ENCODE data around the gene ZFP92.

ZFP92 gene

DNA sequence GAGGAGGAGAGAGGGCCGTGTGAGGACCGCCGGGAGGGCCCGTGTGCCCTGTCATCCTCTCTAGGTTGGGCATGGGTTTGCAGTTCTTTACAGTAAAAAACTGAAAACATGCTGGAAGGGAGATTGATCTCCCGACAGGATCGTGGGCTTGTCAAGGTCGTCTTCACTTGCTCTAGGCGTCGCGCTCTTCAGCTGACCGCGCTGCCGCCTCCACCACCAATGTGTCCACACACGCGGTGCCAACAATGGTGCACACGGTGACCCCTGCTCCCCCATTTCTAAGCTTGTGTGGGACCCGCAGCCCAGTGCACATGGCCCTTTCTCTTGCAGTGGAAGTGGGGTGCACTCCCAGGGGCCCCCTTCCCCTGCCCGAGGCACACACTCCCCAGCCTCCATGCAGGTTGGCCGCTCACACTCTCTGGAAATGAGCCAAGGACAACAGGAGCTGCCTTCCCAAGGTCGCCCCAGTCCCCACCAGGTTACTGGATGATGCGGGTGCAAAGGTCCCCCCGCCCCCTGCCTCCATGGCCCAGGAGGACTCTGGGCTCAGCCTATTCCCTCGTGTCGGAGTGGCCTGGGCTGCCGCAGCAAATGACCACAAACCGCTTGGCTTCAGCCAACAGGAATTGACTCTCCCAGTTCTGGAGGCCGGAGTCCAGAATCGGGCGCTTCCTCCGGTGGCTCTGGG lies 1.7 kb upstream of the ZFP92 start:
- no peak for DNase-seq

DNA sequence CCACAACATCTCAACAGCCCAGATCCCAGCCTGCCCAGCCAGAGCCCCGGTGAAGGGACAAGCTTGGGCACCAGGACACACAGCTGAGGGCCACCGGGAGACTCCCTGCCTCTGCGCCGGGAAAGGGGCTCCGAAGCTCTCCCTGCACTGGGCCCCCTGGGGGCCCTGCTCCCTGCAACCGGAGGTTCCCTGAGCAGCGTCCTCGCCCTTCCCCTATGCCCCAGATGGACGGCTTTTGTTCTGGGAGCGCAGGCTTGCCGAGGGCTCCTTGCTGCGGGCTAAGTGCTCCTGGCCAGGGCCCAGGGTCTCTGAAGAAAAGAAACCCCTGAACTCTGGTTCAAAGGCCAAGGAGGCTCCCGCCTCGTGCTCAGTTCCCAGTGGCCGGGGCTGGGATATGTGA lies 899 bp upstream of the ZFP92 start:
- DNase-seq = no peak

DNA sequence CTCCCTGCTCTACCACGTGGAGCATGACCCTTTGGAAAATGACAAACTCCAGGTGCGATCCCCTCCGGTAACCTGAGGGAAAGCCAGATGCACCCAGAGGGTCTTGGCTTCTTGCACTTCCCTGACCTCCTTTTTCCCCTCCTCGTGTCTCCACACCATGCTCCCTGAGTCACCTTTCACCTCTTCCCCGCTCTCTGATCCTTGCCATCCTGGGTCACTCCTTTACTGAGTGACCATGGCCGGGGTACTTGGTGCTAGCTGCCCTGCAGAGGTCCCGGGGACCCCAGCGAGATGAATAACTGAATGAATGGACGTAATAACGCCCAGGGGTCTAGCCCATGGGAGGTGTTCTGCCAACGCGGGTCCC lies 401 bp upstream of the ZFP92 start:
- no peak for DNase-seq

GRCh38 chrX:153411988-153412574 lies 809 bp downstream of the ZFP92 start:
- no peak for DNase-seq

- no peak for DNase-seq
Measured at GRCh38 chrX:153412746-153413720, 1.8 kb downstream of the ZFP92 start.

DNA sequence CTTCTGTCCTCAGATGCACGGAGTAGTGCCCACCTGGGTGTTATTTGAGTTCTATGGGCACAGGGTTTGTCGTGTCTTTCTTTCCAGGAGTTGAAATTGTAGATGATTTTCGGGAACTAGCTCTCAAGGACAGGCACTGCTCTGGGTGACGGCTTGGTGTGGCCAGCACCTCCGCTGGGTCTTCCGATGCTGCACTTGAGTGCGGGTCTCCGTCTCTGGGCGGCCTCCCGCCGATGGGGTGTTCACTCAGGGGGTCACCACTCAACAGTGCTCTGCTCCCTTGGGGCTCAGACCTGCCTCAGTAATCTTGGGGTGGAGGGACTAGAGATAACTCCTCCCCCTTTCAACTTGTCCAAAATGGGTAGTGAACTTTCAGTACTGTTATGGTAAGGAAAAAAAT lies 2.5 kb downstream of the ZFP92 start:
- no peak for DNase-seq

- no peak for DNase-seq
Measured at GRCh38 chrX:153414856-153415510, 3.7 kb downstream of the ZFP92 start.

DNA sequence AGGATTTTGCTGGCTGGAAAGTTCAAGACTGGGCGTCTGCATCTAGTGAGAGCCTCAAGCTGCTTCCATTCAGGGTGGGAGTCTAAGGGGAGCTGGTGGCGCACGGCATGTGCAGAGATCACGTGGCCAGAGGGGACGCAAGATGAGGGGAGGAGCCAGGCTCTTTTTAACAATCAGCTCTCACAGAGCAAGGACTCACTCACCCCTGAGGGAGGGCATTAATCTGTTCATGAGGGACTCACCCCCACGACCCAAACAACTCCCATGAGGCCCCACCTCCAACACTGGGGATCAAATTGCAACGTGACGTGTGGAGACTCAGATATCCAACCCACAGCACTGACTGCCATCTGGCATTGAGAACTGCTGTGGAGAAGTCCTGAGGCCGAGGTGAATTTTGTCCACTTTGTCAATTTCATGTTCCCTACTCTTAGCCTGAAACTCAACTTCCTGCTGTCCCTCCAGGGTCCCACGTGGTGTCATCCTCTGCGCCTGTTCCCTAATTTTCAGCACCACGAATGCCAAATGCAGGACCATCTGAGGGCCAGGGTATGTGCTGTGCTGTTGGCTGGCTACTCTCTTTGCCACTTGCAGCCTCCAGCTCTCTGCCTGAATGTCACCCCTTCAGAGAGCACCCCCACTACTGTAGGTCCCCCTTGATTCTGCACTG lies 5.6 kb downstream of the ZFP92 start:
- no peak for DNase-seq

DNA sequence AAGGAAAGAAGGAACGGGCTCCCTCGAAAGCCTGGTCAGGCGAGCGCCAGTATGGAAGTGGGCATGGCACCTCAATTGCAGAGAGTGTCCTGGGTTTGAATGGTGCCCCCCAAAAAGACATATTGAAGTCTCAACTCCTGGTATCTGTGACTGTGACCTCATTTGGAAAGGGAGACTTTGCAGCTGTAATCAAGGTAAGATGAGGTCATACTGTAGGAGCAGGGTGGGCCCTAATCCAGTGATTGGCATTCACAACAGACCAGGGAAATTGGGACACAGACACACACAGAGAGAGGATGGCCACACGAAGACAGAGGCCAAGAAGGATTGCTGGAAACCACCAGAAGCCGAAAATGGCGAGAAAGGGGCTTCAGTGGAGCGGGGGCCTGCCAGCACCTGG lies 6.4 kb downstream of the ZFP92 start:
- no peak for DNase-seq

GRCh38 chrX:153420851-153421599 lies 9.8 kb downstream of the ZFP92 start:
- DNase-seq = no peak

- no peak for DNase-seq
Measured at GRCh38 chrX:153421856-153422255, 10.6 kb downstream of the ZFP92 start.

GRCh38 chrX:153423652-153424051 lies 12.4 kb downstream of the ZFP92 start:
- no peak for DNase-seq

- no peak for DNase-seq
Measured at GRCh38 chrX:153426204-153426603, 14.9 kb downstream of the ZFP92 start.

DNA sequence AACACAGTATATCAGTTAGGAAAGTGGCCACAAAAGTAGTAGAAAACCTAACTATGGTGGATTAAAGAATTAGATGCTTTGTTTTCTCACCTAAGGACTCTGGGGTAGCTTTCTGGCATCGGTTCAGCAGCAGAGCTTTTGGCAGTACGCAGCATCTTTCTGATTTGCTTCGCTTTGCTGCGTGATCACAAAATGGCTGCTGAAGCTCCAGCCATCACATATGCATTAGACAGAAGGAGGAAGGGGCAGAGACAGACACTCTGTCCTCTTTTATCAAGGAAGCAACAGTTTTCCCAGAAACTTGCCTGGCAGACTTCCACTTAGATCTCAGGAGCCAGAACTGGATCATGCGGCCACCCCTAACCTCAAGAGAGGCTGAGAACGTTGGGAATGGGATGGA lies 19.5 kb downstream of the ZFP92 start:
- DNase-seq = no peak

DNA sequence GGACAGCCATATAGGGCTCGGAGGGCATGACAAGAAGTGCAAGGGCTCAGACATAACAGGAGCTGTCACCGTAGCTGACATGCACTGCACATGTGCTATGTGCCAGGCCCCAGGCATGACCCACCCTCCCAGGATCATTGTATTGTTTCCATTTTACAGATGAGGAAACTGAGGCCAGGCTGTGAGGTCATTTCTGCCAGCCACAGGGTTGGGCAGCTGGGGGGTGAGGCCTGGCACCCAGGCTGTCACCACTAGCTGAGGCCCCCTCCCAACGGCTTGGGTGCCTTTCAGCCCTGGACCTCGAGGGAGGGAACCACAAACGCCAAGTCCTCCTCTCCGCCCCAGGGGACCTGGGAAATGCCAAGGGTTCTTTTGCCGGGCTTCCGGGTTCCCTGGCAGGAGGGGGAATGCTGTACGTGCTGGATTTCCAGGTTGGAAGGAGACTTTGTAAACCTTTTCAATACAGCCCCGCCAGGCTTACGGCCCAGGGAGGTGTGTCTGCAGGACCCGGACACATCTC lies 21.9 kb downstream of the ZFP92 start:
- DNase-seq = no peak

DNA sequence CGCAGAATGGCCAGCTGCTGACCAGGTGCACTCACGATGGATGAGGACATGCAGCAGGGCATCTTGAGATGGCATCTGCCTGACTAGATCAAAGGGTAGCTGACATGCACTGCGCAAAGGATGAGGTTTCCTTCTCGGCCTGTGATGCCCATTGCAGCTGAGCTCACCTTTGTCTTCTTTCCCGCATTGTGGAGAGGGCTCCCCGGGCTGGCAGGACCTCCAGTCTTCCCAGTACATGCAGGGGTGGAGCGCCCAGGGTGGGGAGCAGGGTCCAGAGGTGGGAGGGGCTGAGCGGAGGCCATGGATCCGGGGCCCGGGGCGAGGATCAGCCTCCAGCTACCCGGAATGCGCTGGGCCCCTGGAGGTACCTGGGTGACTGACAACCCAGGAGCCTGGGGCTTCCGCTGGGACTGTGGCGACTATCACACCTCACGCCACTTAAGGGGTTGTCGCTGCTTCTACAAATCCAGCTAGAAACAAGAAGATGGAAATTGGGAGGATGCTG lies 22.6 kb downstream of the ZFP92 start:
- DNase-seq = no peak

GRCh38 chrX:153434801-153435200 lies 23.5 kb downstream of the ZFP92 start:
- no peak for DNase-seq

DNA sequence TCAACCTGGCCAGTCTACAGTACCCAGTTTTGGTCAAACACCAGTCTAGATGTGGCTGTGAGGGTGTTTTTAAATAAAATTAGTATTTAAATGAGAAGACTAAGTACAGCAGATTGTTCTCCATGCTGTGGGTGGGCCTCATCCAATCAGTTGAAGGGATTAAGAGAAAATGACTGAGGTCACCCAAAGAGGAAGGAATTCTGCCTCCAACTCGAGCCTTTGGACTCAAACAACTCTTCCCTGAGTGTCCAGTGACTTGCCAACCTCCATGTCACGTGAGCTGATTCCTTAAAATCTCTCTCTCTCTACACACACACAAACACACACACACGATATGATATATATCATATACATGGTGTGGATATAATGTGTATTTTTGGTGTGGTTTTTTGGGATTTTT lies 24.6 kb downstream of the ZFP92 start:
- no peak for DNase-seq

- no peak for DNase-seq
Measured at GRCh38 chrX:153438532-153438931, 27.3 kb downstream of the ZFP92 start.

DNA sequence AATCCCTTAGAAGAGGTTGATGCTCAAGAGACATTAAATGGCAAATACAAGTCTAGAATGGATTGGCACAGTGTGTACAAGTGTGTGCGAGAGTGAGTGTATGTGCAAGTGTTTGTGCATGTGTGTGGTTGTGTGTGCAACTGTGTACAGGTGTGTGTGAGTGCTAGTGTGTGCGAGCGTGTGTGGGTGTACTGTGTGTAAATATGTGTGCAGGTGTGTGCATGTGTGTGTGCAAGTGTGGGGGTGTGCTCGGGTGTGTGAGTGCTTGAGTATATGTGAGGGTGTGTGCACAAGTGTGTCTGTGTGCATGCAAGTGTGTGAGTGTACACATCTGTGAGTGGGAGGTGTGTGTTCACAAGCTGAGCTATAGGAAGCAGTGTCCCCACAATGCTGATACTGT lies 28.7 kb downstream of the ZFP92 start:
- DNase-seq = no peak

- no peak for DNase-seq
Measured at GRCh38 chrX:153440556-153441135, 29.4 kb downstream of the ZFP92 start.
